Thymus (tissue), 11 donors: ENCODE results near the gene NF1. TPM values are rescaled to one million over a fixed set of nuclear protein-coding genes. Genes with fewer than 3 reads are reported as not detected.

Source experiments
- DNase-seq, 9 donors: peaks; one replicate each; pipeline ENCODE4 v3.0.0-alpha.2; 2013; ENCODE audit warnings: low spot score in 9 of 9, low read depth in 6 of 9, missing footprints in 1 of 9
- H3K27ac ChIP-seq, 2 donors: one replicate each; pipeline ENCODE4 v1.5.1; 2013; ENCODE audit warnings: control low read depth in 1 of 2, low read depth in 1 of 2, low read length in 1 of 2, mild to moderate bottlenecking in 1 of 2, moderate library complexity in 1 of 2
- H3K27me3 ChIP-seq, 2 donors: one replicate each; pipeline ENCODE4 v1.5.1; 2013; ENCODE audit warnings: low read length in 1 of 2; ENCODE audit not compliant: control insufficient read depth in 2 of 2, insufficient read depth in 1 of 2
- H3K36me3 ChIP-seq, 2 donors: one replicate each; pipeline ENCODE4 v1.5.1; 2013; ENCODE audit warnings: low read length in 1 of 2, mild to moderate bottlenecking in 1 of 2, moderate library complexity in 1 of 2; ENCODE audit not compliant: control insufficient read depth in 2 of 2, insufficient read depth in 2 of 2
- H3K4me1 ChIP-seq, 2 donors: one replicate each; pipeline ENCODE4 v1.5.1; 2013; ENCODE audit warnings: low read length in 2 of 2; ENCODE audit not compliant: control insufficient read depth in 2 of 2, insufficient read depth in 2 of 2
- H3K4me3 ChIP-seq, 2 donors: one replicate each; pipeline ENCODE4 v1.5.1; 2013; ENCODE audit warnings: low read length in 2 of 2, control low read depth in 1 of 2, mild to moderate bottlenecking in 1 of 2
- H3K9me3 ChIP-seq, 2 donors: one replicate each; pipeline ENCODE4 v1.5.1; 2013; ENCODE audit warnings: low read length in 1 of 2, mild to moderate bottlenecking in 1 of 2; ENCODE audit not compliant: control insufficient read depth in 2 of 2, insufficient read depth in 1 of 2
- WGBS: extraction: QIAGEN DNeasy Blood & Tissue Kit; methylation state at CpG from one replicate; pipeline ENCODE4 v1.1.7; 2013; 5-methylcytosine and 5-hydroxymethylcytosine counted together
- polyA plus RNA-seq: library from polyadenylated mRNA; stranded (reverse); fragments of 200-250 nt; gene quantifications from one replicate; pipeline ENCODE4 v1.2.3, GENCODE V29; 2013
- total RNA-seq: library from RNA; stranded (reverse); fragments of 120-200 nt; gene quantifications from one replicate; pipeline ENCODE4 v1.2.4, GENCODE V29; 2013
- donor health status: healthy.

NF1 gene
- total and polyA plus RNA-seq, 2 donors = 10.3 to 16.6 TPM

DNA sequence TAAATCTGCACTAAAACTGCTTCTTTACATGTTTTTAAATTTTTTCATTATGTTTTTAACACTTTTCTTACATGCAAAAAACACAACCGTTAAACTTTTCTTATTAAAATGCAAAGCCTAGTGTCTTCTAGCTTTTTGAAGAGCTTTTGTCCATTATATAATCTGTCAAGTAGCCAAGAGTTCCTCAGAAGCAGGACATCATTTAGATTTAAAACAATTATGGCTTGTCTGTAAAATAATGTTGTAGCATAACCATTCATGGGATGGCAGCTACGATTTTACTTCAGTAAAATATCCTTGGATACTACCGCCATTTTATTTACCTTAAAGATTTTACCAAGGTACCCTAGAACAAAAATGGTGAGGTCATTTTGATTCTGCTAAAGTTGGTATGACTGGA is 199.5 kb downstream of the NF1 start:
- 99% methylated on average over 3 of the region's 3 CpGs for WGBS
- H3K4me1 ChIP-seq = no peaks in the 10 kb centered on the region
- H3K9me3 ChIP-seq = no peaks in the 10 kb centered on the region
- H3K27me3 ChIP-seq = no peaks in the 10 kb centered on the region
- peaks cover 0 to 5% of the 10 kb centered on the region in 2 donors for H3K36me3 ChIP-seq
- H3K27ac ChIP-seq = no peak overlapping the region
- H3K4me3 ChIP-seq = no peak overlapping the region
- no peak for DNase-seq

DNA sequence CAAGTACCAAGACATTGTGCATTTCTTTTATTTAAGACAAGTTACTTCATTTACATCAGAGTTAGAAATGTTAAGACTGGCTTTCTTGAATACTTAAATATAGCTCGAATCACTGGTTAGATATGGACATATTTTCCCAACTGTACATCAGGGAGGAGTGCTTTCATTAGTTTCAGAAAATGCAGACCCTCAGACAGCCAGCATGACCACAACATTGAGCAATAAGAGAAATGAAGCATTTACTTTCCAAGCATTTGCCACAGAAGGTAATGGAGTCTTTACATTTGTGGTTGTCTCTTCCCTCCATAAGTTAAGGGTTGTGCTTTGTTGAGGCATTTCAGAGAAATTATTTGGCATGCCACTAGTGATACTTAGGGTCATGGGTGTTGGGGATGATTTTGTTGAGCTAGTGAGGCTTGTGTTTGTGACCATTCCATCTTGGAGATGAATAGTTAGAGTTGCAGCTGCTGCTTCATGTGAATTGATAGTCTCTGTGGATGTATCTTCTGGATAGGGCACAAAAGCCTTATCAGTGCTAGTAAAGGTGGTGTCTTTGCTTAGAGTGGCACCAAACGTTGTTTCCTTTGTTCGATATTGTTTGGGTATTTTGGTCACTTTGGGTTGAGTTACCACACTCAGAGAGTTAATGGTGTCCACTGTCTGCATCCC is 200.2 kb downstream of the NF1 start:
- Histone ChIP-seq H3K36me3 (peaks cover 0 to 5% of the 10 kb centered on the region in 2 donors), H3K27me3 (no peaks in the 10 kb centered on the region), H3K9me3 (no peaks in the 10 kb centered on the region), H3K4me3 (no peak overlapping the region), H3K4me1 (no peaks in the 10 kb centered on the region), H3K27ac (no peak overlapping the region)
- no peak for DNase-seq
- WGBS = 96% methylated on average over 3 of the region's 3 CpGs

DNA sequence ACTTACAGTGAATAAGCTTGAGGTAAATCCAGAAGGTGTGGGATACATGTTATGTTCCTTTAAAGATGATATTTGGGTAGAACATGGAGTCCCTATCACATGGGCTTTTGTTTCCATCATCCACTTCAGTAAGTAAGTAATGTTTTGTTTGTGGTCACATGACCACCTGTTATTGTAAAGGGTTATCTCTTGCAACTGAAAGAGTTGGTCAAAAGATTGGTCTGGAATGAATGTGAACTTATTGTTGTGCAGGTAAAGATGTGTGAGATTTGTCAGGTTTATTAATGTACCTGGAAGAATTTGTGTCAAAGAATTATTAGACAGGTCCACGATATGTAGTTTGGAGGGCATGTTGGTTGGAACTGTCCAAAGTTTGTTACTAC is 200.7 kb downstream of the NF1 start:
- Histone ChIP-seq H3K9me3 (no peaks in the 10 kb centered on the region), H3K27ac (no peak overlapping the region), H3K27me3 (no peaks in the 10 kb centered on the region), H3K4me3 (no peak overlapping the region), H3K4me1 (no peaks in the 10 kb centered on the region), H3K36me3 (peaks cover 0 to 5% of the 10 kb centered on the region in 2 donors)
- no peak for DNase-seq
- 100% methylated on average over 1 of the region's 1 CpG for WGBS

DNA sequence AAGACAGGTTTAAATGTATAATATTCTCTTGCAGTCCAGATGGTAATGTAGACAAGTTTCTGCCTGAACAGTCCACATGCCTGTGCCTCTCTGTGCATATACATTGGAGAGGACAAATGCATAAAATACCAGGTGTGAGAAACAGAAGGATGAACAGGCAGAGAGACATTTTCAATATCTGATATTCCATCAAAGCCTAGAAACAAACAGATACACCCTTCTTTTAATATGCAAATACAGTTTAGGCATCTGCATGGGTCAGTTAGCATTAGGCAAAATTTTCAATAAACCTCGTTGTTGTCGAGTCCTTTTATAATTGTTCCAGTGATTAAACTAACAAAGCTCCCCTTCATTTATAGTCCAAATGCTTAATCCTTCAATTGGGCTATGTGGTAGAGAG is 201.4 kb downstream of the NF1 start:
- Histone ChIP-seq H3K27me3 (no peaks in the 10 kb centered on the region), H3K36me3 (peaks cover 0 to 5% of the 10 kb centered on the region in 2 donors), H3K4me3 (no peak overlapping the region), H3K4me1 (no peaks in the 10 kb centered on the region), H3K27ac (no peak overlapping the region), H3K9me3 (no peaks in the 10 kb centered on the region)
- DNase-seq = no peak
- WGBS = 98% methylated on average over 2 of the region's 2 CpGs

DNA sequence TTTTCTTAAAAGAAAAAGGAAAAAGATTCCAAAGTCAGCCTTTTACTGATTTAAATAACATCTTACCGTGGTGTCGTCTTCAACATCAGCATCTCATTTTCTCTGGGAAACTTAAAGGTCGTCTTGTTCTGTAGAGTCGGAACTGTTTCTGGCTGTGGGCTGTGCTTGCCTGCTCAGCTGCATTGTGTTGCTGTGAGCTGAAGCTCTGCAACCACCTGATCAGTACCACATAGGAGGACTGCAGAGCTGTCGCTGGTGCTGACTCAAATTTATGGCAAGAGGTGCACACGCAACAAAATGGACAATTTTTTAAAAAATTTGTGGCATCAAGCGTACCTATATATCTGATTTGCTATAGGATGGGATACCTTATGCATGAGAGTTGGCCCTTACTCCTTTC is 202.3 kb downstream of the NF1 start, which contains the start of gene OMG:
OMG (minus strand) TSS at position 150 of the 400 bp plus-strand sequence. CDS start 908 bp downstream, outside the sequence.
- no peak for DNase-seq
- no peak within 1 kb of the TSS for H3K4me3 ChIP-seq
- no peaks in the 10 kb centered on the region for H3K4me1 ChIP-seq
- no peaks in the 10 kb centered on the region for H3K27me3 ChIP-seq
- 98% methylated on average over 7 of the region's 7 CpGs for WGBS
- H3K9me3 ChIP-seq = no peaks in the 10 kb centered on the region
- no peaks in the 10 kb centered on the region for H3K36me3 ChIP-seq
- no peak within 1 kb of the TSS for H3K27ac ChIP-seq

DNA sequence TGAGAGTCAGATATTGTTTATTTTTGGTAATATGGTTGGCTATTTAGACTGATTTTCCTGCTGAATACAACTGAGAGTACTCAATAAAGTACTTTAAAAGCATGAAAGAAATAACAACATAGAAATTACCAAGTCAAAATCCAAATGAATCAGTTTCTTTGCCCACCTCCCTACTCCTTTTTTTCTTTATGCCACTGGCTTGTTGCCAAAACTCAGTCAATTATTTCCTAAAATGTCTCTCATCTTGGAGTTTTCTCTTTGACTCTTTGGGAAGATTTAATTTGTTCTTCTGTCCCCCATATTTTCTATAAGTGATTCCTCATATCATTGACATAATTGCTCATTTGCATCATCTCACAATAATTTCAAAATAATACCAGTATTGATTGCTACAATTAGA is 204.8 kb downstream of the NF1 start:
- H3K36me3 ChIP-seq = peaks cover 5 to 13% of the 10 kb centered on the region in 2 donors
- H3K4me1 ChIP-seq = no peaks in the 10 kb centered on the region
- H3K9me3 ChIP-seq = no peaks in the 10 kb centered on the region
- no peak overlapping the region for H3K27ac ChIP-seq
- no peaks in the 10 kb centered on the region for H3K27me3 ChIP-seq
- H3K4me3 ChIP-seq = no peak overlapping the region
- DNase-seq = no peak

DNA sequence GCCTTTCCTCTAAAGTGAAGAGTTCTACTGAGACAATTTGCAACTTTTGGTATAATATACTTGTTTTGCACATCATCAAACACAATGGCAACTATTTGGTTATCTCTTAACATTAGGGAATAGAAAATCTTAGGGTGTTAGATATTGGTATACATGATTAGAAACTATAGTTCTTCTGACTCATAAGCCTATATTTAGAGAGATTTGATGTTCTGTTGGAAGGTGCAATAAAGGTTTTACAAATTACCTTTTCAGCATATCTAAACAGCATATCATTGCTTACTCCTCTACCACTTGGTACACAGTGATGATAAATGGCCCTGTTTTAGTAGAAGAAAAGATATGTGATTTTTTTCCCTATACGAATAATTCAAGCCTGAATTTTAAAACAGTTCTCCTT is 212.9 kb downstream of the NF1 start:
- no peaks in the 10 kb centered on the region for H3K27me3 ChIP-seq
- 19% methylated on average over 1 of the region's 1 CpG for WGBS
- H3K4me3 ChIP-seq = peak overlapping the region in 1 of 2 donors; percentile 12
- DNase-seq = no peak
- peaks cover 10 to 15% of the 10 kb centered on the region in 2 donors for H3K4me1 ChIP-seq
- no peaks in the 10 kb centered on the region for H3K9me3 ChIP-seq
- H3K36me3 ChIP-seq = peaks cover 10 to 27% of the 10 kb centered on the region in 2 donors
- peak overlapping the region in 1 of 2 donors; percentile 87 for H3K27ac ChIP-seq

DNA sequence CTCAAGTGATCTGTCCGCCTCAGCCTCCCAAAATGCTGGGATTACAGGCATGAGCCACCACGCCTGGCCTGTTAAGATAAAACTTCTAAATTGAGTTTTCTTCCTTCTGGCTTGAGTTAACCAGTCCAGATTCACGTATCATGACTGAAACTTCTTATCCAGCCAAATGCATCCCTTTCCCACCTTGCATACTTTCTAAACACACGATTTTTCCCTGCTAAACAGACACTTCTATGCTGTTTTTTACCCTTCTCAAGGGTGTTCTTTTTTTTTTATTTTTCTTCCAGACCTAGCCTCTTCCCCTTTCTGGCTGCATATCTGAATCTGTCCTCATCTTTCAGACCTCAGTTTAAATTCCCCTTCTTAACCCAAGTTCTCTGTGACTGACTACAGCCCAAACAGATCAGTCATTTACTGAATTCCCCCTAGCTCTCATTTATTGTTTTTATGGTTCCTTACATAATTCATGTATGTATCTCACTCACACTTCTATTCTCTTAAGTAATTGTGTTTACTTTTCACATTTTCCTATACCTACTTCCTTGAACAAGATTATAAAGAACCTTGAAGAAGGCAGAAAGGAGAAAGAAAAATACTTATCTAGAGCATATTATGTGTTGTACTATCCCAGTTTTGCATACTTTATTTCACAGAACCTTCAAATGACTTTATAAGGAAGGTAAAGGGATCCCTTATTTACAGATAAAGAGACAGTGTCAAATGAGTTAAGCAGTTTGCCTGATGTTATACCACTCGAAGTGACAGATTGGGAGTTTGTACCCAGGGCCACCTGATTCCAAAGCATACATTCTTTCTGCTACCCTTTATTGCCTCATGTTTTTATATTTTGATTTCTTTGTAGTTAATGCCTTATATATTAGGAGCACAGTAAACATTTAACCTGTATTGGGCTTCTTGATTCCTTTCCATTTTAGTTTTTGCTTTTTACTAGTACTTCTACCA is 213.9 kb downstream of the NF1 start:
- peaks cover 10 to 15% of the 10 kb centered on the region in 2 donors for H3K4me1 ChIP-seq
- H3K4me3 ChIP-seq = peak overlapping the region; percentile 44 to 77
- H3K9me3 ChIP-seq = no peaks in the 10 kb centered on the region
- peaks cover 10 to 21% of the 10 kb centered on the region in 2 donors for H3K36me3 ChIP-seq
- no peaks in the 10 kb centered on the region for H3K27me3 ChIP-seq
- H3K27ac ChIP-seq = peak overlapping the region; percentile 85 to 87
- WGBS = 51% methylated on average over 5 of the region's 5 CpGs
- DNase-seq = no peak

DNA sequence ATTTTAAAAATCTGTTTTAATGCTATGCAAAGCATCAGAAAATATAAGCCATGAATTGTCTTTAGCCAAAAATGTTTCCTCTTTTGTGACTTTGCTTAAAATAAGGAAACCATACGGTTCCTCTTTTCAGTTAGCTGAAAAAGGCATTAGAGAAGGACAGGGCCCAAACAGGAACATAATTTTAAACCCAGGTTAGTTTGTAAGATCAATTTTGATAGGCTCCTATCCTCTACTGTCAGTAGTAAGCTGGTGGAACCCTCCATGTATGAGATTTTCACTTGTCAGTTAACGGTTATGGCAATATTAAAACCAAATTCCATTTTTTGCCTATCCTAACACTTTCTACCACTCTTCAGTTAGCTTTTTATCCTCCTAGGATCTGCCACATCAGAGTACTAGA is 214.8 kb downstream of the NF1 start:
- Histone ChIP-seq H3K27me3 (no peaks in the 10 kb centered on the region), H3K27ac (peak overlapping the region; percentile 68 to 87), H3K36me3 (peaks cover 6 to 16% of the 10 kb centered on the region in 2 donors), H3K4me3 (peak overlapping the region; percentile 44 to 77), H3K9me3 (no peaks in the 10 kb centered on the region), H3K4me1 (peaks cover 10 to 15% of the 10 kb centered on the region in 2 donors)
- WGBS = 2% methylated on average over 2 of the region's 2 CpGs
- DNase-seq = peak in 2 of 9 donors; percentile 24 to 60
